Measurements from ENCODE around the gene EMB.
"Not testable (repeated sequence)": the region's sequence is repeated elsewhere in the genome, so short reads cannot be mapped to it uniquely, and the experiment has no call there.

Gene EMB

GRCh38 chr5:50447941-50448340 is 6.9 kb upstream of the EMB start:
- no peak overlapping the region for H3K4me3 ChIP-seq (replicated peaks in 1 of 2; ENCODE audit: low read depth in 2 of 2, low read length in 2 of 2)
- no peak for TF ChIP-seq CTCF (IDR thresholded peaks at IDR 0.05; ENCODE audit: low read depth, low read length)
- DNase-seq (ENCODE audit: low read depth in 2 of 2), result no peak

GRCh38 chr5:50447228-50447627 is 6.1 kb upstream of the EMB start:
- no peak for DNase-seq (ENCODE audit: low read depth in 2 of 2)
- no peak overlapping the region for H3K4me3 ChIP-seq (replicated peaks in 1 of 2; ENCODE audit: low read depth in 2 of 2, low read length in 2 of 2)
- no peak for TF ChIP-seq CTCF (IDR thresholded peaks at IDR 0.05; ENCODE audit: low read depth, low read length)

- no peak overlapping the region for H3K4me3 ChIP-seq (replicated peaks in 1 of 2; ENCODE audit: low read depth in 2 of 2, low read length in 2 of 2)
- no peak for TF ChIP-seq CTCF (IDR thresholded peaks at IDR 0.05; ENCODE audit: low read depth, low read length)
- DNase-seq (ENCODE audit: low read depth in 2 of 2), result no peak
These were observed 4.3 kb upstream of the EMB start for GRCh38 chr5:50445296-50445949.

- not testable (repeated sequence) for DNase-seq (ENCODE audit: low read depth in 2 of 2); H3K4me3 ChIP-seq (replicated peaks in 1 of 2; ENCODE audit: low read depth in 2 of 2, low read length in 2 of 2)
These were observed 1.8 kb upstream of the EMB start for GRCh38 chr5:50442559-50443539.

- no peak for DNase-seq (ENCODE audit: low read depth in 2 of 2)
- no peak for TF ChIP-seq CTCF (IDR thresholded peaks at IDR 0.05; ENCODE audit: low read depth, low read length)
- peak overlapping the region in 1 of 2 donors; percentile 60 for H3K4me3 ChIP-seq (replicated peaks in 1 of 2; ENCODE audit: low read depth in 2 of 2, low read length in 2 of 2)
These were observed 436 bp upstream of the EMB start for GRCh38 chr5:50441493-50441955.

GRCh38 chr5:50439221-50439620 is 1.9 kb downstream of the EMB start:
- TF ChIP-seq CTCF (IDR thresholded peaks at IDR 0.05; ENCODE audit: low read depth, low read length), result no peak
- no peak overlapping the region for H3K4me3 ChIP-seq (replicated peaks in 1 of 2; ENCODE audit: low read depth in 2 of 2, low read length in 2 of 2)
- DNase-seq (ENCODE audit: low read depth in 2 of 2), result no peak

- not testable (repeated sequence) for H3K4me3 ChIP-seq (replicated peaks in 1 of 2; ENCODE audit: low read depth in 2 of 2, low read length in 2 of 2); DNase-seq (ENCODE audit: low read depth in 2 of 2)
These were observed 3.0 kb downstream of the EMB start for GRCh38 chr5:50438060-50438459.
